ENCODE measurements around the gene MYCBP. TPM values are rescaled to one million over a fixed set of nuclear protein-coding genes. Genes with fewer than 3 reads are reported as not detected.

MYCBP gene
- total RNA-seq, 1 experiment from 2014 or later = 27.7 TPM

DNA sequence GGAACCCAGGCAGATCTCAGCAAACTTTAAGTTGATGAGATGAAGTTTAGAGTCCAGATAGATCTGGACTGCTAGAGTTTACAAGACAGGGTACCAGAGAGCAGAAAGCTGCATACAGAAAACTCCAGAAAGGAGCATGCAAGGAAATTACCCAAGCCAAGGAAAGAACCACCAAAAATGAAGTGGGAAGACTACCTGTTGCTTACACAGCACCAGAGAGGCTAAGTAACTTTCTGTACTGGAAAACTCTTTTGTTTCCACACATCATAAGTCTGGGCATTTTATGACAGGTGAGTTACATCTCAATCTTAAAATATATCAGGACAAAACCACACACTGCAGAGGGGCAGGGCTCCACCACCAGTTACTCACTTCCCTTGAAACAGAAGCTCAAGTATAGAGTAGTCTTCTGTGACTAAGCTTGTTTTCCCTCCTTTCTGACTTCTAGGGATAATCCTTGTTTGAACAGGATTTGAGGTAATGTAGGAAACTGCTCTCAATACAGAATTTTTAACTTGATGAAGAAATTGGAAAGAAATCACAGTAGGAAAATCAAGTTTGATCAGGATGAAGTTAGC lies 25.6 kb upstream of the MYCBP start:
- no peaks in the 10 kb centered on the region for H3K9me3 ChIP-seq
- ChIA-PET POLR2A (no interaction called here), CTCF (no interaction called here)
- no peak overlapping the region for H3K4me3 ChIP-seq (ENCODE audit: low read depth, low read length)
- H3K36me3 Mint-ChIP-seq (ENCODE audit: insufficient read depth, unreplicated experiment) = no peaks in the 10 kb centered on the region
- no peaks in the 10 kb centered on the region for H3K27me3 ChIP-seq (replicated peaks; ENCODE audit: control insufficient read depth, insufficient read depth, low read length)
- H3K9me3 Mint-ChIP-seq (ENCODE audit: unreplicated experiment) = no peaks in the 10 kb centered on the region
- H3K36me3 ChIP-seq (ENCODE audit: control insufficient read depth, insufficient read depth, low read length) = no peaks in the 10 kb centered on the region
- DNase-seq = no peak
- H3K4me1 ChIP-seq = no peaks in the 10 kb centered on the region; the same call in 1 of the 2 replicates
- no TSS peak for BruUV-seq (replicated peaks)
- no peaks in the 10 kb centered on the region for H3K4me1 Mint-ChIP-seq (ENCODE audit: low read depth, unreplicated experiment)
- no peak overlapping the region for H3K27ac Mint-ChIP-seq (ENCODE audit: unreplicated experiment)
- intact Hi-C loops (cut with micrococcal nuclease; ENCODE audit: unreplicated experiment) = no loop called here
- no peaks in the 10 kb centered on the region for H3K27me3 Mint-ChIP-seq (ENCODE audit: insufficient read depth, unreplicated experiment)
- TF ChIP-seq, protein P1, sequence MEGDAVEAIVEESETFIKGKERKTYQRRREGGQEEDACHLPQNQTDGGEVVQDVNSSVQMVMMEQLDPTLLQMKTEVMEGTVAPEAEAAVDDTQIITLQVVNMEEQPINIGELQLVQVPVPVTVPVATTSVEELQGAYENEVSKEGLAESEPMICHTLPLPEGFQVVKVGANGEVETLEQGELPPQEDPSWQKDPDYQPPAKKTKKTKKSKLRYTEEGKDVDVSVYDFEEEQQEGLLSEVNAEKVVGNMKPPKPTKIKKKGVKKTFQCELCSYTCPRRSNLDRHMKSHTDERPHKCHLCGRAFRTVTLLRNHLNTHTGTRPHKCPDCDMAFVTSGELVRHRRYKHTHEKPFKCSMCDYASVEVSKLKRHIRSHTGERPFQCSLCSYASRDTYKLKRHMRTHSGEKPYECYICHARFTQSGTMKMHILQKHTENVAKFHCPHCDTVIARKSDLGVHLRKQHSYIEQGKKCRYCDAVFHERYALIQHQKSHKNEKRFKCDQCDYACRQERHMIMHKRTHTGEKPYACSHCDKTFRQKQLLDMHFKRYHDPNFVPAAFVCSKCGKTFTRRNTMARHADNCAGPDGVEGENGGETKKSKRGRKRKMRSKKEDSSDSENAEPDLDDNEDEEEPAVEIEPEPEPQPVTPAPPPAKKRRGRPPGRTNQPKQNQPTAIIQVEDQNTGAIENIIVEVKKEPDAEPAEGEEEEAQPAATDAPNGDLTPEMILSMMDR (IDR thresholded peaks at IDR 0.05; ENCODE audit: insufficient read depth in 1 of 2, low read depth in 1 of 2, low read length in 1 of 2, severe bottlenecking in 1 of 2, unreplicated experiment in 1 of 2) = no peak
- H3K4me3 Mint-ChIP-seq (ENCODE audit: unreplicated experiment) = no peak overlapping the region

DNA sequence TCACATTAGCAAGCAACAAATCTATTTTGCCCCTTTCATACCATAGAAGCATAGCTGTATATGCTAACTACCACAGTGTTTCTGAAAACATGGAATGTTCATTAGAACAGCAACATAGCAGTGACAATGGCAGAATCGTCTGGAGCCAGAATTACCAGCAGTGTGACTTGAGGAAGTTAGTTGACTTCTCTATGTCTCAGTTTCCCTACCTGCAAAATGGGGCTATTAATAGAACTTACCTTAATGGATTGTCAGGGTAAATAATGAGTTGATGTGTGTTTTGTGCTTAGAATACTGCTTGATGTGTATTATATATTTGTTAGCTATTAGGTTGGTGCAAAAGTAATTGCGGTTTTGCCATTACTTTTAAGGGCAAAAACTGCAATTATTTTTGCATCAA lies 23.0 kb upstream of the MYCBP start:
- no peak overlapping the region for H3K4me3 Mint-ChIP-seq (ENCODE audit: unreplicated experiment)
- H3K4me3 ChIP-seq (ENCODE audit: low read depth, low read length) = no peak overlapping the region
- no peaks in the 10 kb centered on the region for H3K27me3 ChIP-seq (replicated peaks; ENCODE audit: control insufficient read depth, insufficient read depth, low read length)
- H3K9me3 Mint-ChIP-seq (ENCODE audit: unreplicated experiment) = no peaks in the 10 kb centered on the region
- H3K27ac Mint-ChIP-seq (ENCODE audit: unreplicated experiment) = no peak overlapping the region
- intact Hi-C loops (cut with micrococcal nuclease; ENCODE audit: unreplicated experiment) = no loop called here
- H3K4me1 Mint-ChIP-seq (ENCODE audit: low read depth, unreplicated experiment) = peaks cover 6% of the 10 kb centered on the region
- no peak for DNase-seq
- TF ChIP-seq, protein P1 (IDR thresholded peaks at IDR 0.05; ENCODE audit: insufficient read depth in 1 of 2, low read depth in 1 of 2, low read length in 1 of 2, severe bottlenecking in 1 of 2, unreplicated experiment in 1 of 2) = no peak
- H3K4me1 ChIP-seq = no peaks in the 10 kb centered on the region; the same call in 1 of the 2 replicates
- CTCF ChIA-PET = no interaction called here
- no peaks in the 10 kb centered on the region for H3K36me3 ChIP-seq (ENCODE audit: control insufficient read depth, insufficient read depth, low read length)
- H3K9me3 ChIP-seq = no peaks in the 10 kb centered on the region
- POLR2A ChIA-PET = no interaction called here
- no peaks in the 10 kb centered on the region for H3K27me3 Mint-ChIP-seq (ENCODE audit: insufficient read depth, unreplicated experiment)
- no peaks in the 10 kb centered on the region for H3K36me3 Mint-ChIP-seq (ENCODE audit: insufficient read depth, unreplicated experiment)
- no TSS peak for BruUV-seq (replicated peaks)

DNA sequence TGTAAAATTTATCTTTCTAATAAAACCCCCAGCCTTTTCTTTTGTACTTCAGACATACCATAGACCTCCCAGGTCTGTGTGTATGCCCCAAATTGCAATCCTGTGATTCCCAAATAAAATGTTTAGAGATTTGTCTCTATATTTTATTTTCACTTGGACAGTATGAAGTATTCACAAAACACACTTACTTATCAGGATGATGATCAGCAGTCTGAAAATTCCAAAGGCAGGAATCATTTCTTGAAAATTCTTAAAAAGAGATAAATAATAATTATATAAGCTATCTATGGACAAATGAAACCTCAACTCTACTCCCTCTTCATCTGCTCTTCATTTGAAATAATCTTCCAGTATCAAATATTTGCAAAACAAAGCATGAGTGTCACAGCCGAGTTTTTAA lies 19.8 kb upstream of the MYCBP start:
- ChIA-PET POLR2A (no interaction called here), CTCF (no interaction called here)
- no peak for DNase-seq
- no peak overlapping the region for H3K4me3 Mint-ChIP-seq (ENCODE audit: unreplicated experiment)
- H3K27me3 Mint-ChIP-seq (ENCODE audit: insufficient read depth, unreplicated experiment) = no peaks in the 10 kb centered on the region
- no peaks in the 10 kb centered on the region for H3K36me3 ChIP-seq (ENCODE audit: control insufficient read depth, insufficient read depth, low read length)
- BruUV-seq (replicated peaks) = no TSS peak
- no peaks in the 10 kb centered on the region for H3K9me3 ChIP-seq
- intact Hi-C loops (cut with micrococcal nuclease; ENCODE audit: unreplicated experiment) = no loop called here
- H3K36me3 Mint-ChIP-seq (ENCODE audit: insufficient read depth, unreplicated experiment) = no peaks in the 10 kb centered on the region
- H3K27ac Mint-ChIP-seq (ENCODE audit: unreplicated experiment) = no peak overlapping the region
- H3K4me3 ChIP-seq (ENCODE audit: low read depth, low read length) = no peak overlapping the region
- TF ChIP-seq, protein P1 (IDR thresholded peaks at IDR 0.05; ENCODE audit: insufficient read depth in 1 of 2, low read depth in 1 of 2, low read length in 1 of 2, severe bottlenecking in 1 of 2, unreplicated experiment in 1 of 2) = no peak
- H3K4me1 ChIP-seq = no peaks in the 10 kb centered on the region
- no peaks in the 10 kb centered on the region for H3K27me3 ChIP-seq (replicated peaks; ENCODE audit: control insufficient read depth, insufficient read depth, low read length)
- peaks cover 6% of the 10 kb centered on the region for H3K4me1 Mint-ChIP-seq (ENCODE audit: low read depth, unreplicated experiment)
- H3K9me3 Mint-ChIP-seq (ENCODE audit: unreplicated experiment) = no peaks in the 10 kb centered on the region
